ENCODE measurements around the gene VEZT. TPM values are rescaled to one million over a fixed set of nuclear protein-coding genes. Genes with fewer than 3 reads are reported as not detected.
"Not testable (repeated sequence)": the region's sequence is repeated elsewhere in the genome, so short reads cannot be mapped to it uniquely, and the experiment has no call there.

The VEZT gene
- total RNA-seq, 4 donors from 2014 or later: 82.1 to 141 (median 85.4) TPM

GRCh38 chr12:95193139-95193538, 24.5 kb upstream of the VEZT start:
- H3K9me3 ChIP-seq: no peaks in the 10 kb centered on the region
- 73 to 90% methylated on average over 3 of the region's 3 CpGs for WGBS, 2 donors (ENCODE audit: low coverage in 1 of 2)
- no peak overlapping the region for H3K27ac ChIP-seq
- TF ChIP-seq CTCF (IDR thresholded peaks at IDR 0.05) (no peak), EP300 (IDR thresholded peaks at IDR 0.05) (no peak), POLR2A (IDR thresholded peaks at IDR 0.05) (no peak), POLR2AphosphoS5 (IDR thresholded peaks at IDR 0.05) (no peak)
- ATAC-seq: no peak
- no peak overlapping the region for H3K4me3 ChIP-seq
- no peaks in the 10 kb centered on the region for H3K36me3 ChIP-seq
- H3K4me1 ChIP-seq: no peaks in the 10 kb centered on the region
- H3K27me3 ChIP-seq: no peaks in the 10 kb centered on the region

- WGBS, 2 donors (ENCODE audit: low coverage in 1 of 2): 100% methylated on average over 1 to 3 of the region's 3 CpGs
- no peak for TF ChIP-seq EP300 (IDR thresholded peaks at IDR 0.05)
- no peak for TF ChIP-seq CTCF (IDR thresholded peaks at IDR 0.05)
- TF ChIP-seq POLR2A (IDR thresholded peaks at IDR 0.05): no peak
- TF ChIP-seq POLR2AphosphoS5 (IDR thresholded peaks at IDR 0.05): no peak
- Histone ChIP-seq H3K4me1 (peaks cover 0 to under 1% (median 0%) of the 10 kb centered on the region in 3 donors), H3K27me3 (no peaks in the 10 kb centered on the region), H3K9me3 (no peaks in the 10 kb centered on the region), H3K4me3 (no peak overlapping the region), H3K36me3 (no peaks in the 10 kb centered on the region), H3K27ac (no peak overlapping the region)
- no peak for ATAC-seq
Observed at GRCh38 chr12:95195122-95195521, 22.5 kb upstream of the VEZT start.

- H3K27ac ChIP-seq, H3K9me3 ChIP-seq, ATAC-seq, H3K27me3 ChIP-seq, H3K4me3 ChIP-seq, H3K36me3 ChIP-seq: not testable (repeated sequence)
- 87 to 90% methylated on average over 3 to 6 of the region's 7 CpGs for WGBS, 2 donors (ENCODE audit: low coverage in 1 of 2)
- H3K4me1 ChIP-seq: peaks cover 3 to 18% (median 5%) of the 10 kb centered on the region in 3 donors
Observed at GRCh38 chr12:95196875-95197569, 20.6 kb upstream of the VEZT start.

GRCh38 chr12:95197636-95198035, 20.0 kb upstream of the VEZT start:
- H3K27me3 ChIP-seq: no peaks in the 10 kb centered on the region
- H3K36me3 ChIP-seq: no peaks in the 10 kb centered on the region
- no peaks in the 10 kb centered on the region for H3K9me3 ChIP-seq
- H3K4me3 ChIP-seq: no peak overlapping the region
- no peak for ATAC-seq
- no peak overlapping the region for H3K27ac ChIP-seq
- 88 to 100% methylated on average over 1 to 2 of the region's 2 CpGs for WGBS, 2 donors (ENCODE audit: low coverage in 1 of 2)
- H3K4me1 ChIP-seq: peaks cover 5 to 24% (median 5%) of the 10 kb centered on the region in 3 donors
- TF ChIP-seq POLR2AphosphoS5 (IDR thresholded peaks at IDR 0.05) (no peak), POLR2A (IDR thresholded peaks at IDR 0.05) (no peak), CTCF (IDR thresholded peaks at IDR 0.05) (no peak), EP300 (IDR thresholded peaks at IDR 0.05) (no peak)

- Histone ChIP-seq H3K27ac (no peak overlapping the region), H3K36me3 (no peaks in the 10 kb centered on the region), H3K4me3 (no peak overlapping the region), H3K4me1 (peaks cover 6 to 37% (median 10%) of the 10 kb centered on the region in 3 donors), H3K9me3 (no peaks in the 10 kb centered on the region), H3K27me3 (no peaks in the 10 kb centered on the region)
- ATAC-seq: no peak
- TF ChIP-seq POLR2A (IDR thresholded peaks at IDR 0.05) (no peak), POLR2AphosphoS5 (IDR thresholded peaks at IDR 0.05) (no peak), EP300 (IDR thresholded peaks at IDR 0.05) (no peak), CTCF (IDR thresholded peaks at IDR 0.05) (no peak)
- 76 to 89% methylated on average over 4 of the region's 4 CpGs for WGBS, 2 donors (ENCODE audit: low coverage in 1 of 2)
Observed at GRCh38 chr12:95198914-95199313, 18.7 kb upstream of the VEZT start.

All from gastroesophageal sphincter (tissue), 4 donors.